Neural progenitor cell (in vitro differentiated cells): ENCODE measurements around the gene ERBB4. TPM values are rescaled to one million over a fixed set of nuclear protein-coding genes. Genes with fewer than 3 reads are reported as not detected.

Experiments
- DNase-seq: peaks from one replicate; pipeline ENCODE4 v3.0.0-alpha.2; 2016; ENCODE audit warnings: low spot score
- H2AFZ ChIP-seq: fragments of 200-600 bp; sonication (generic); replicated peaks from 2 replicates; pipeline ENCODE4 v1.6.1; 2016; ENCODE audit warnings: antibody characterized with exemption
- H3F3A ChIP-seq: fragments of 200-600 bp; sonication (generic); 2 replicates; pipeline ENCODE4 v1.6.1; 2016; ENCODE audit warnings: antibody characterized with exemption, low read depth
- H3K27ac ChIP-seq: fragments of 200-600 bp; sonication (generic); 2 replicates; pipeline ENCODE4 v1.5.1; 2016; ENCODE audit warnings: mild to moderate bottlenecking
- H3K27me3 ChIP-seq: fragments of 200-600 bp; sonication (generic); 2 replicates; pipeline ENCODE4 v1.6.1; 2016; ENCODE audit warnings: mild to moderate bottlenecking, moderate library complexity
- H3K36me3 ChIP-seq: fragments of 200-600 bp; sonication (generic); 2 replicates; pipeline ENCODE4 v1.5.1; 2016
- H3K4me1 ChIP-seq: fragments of 200-600 bp; sonication (generic); 2 replicates; pipeline ENCODE4 v1.6.1; 2016; ENCODE audit warnings: mixed run types
- H3K4me2 ChIP-seq: fragments of 200-600 bp; sonication (generic); 2 replicates; pipeline ENCODE4 v1.6.1; 2016
- H3K4me3 ChIP-seq: fragments of 200-600 bp; sonication (generic); 2 replicates; pipeline ENCODE4 v1.5.1; 2016
- H3K79me2 ChIP-seq: fragments of 200-600 bp; sonication (generic); 2 replicates; pipeline ENCODE4 v1.6.1; 2016; ENCODE audit warnings: low read depth
- H3K9ac ChIP-seq: fragments of 200-600 bp; sonication (generic); 2 replicates; pipeline ENCODE4 v1.6.1; 2016
- H3K9me3 ChIP-seq: fragments of 200-600 bp; sonication (generic); 2 replicates; pipeline ENCODE4 v1.5.1; 2016; ENCODE audit warnings: low read depth
- H4K20me1 ChIP-seq: fragments of 200-600 bp; sonication (generic); 2 replicates; pipeline ENCODE4 v1.6.1; 2016; ENCODE audit warnings: low read depth
- H3K27ac Mint-ChIP-seq: 3 replicates; pipeline ENCODE4 v1.8.0; 2021; ENCODE audit warnings: mixed read lengths
- H3K27me3 Mint-ChIP-seq: 2 replicates; pipeline ENCODE4 v1.8.0; 2022; ENCODE audit warnings: low read depth, mild to moderate bottlenecking, inconsistent platforms, moderate library complexity, mixed read lengths; ENCODE audit not compliant: insufficient read depth
- H3K36me3 Mint-ChIP-seq: 3 replicates; pipeline ENCODE4 v1.8.0; 2021; ENCODE audit warnings: mixed read lengths
- H3K4me1 Mint-ChIP-seq: 3 replicates; pipeline ENCODE4 v1.8.0; 2021; ENCODE audit warnings: mixed read lengths
- H3K4me3 Mint-ChIP-seq: 3 replicates; pipeline ENCODE4 v1.8.0; 2021; ENCODE audit warnings: mild to moderate bottlenecking, moderate library complexity, mixed read lengths
- H3K9me3 Mint-ChIP-seq: 3 replicates; pipeline ENCODE4 v1.8.0; 2020; ENCODE audit warnings: mixed read lengths
- CTCF ChIP-seq: fragments of 200-600 bp; sonication (generic); IDR thresholded peaks from 2 replicates; pipeline ENCODE4 v1.5.1; 2017; ENCODE audit warnings: antibody characterized with exemption, mild to moderate bottlenecking
- EZH2 ChIP-seq: fragments of 200-600 bp; sonication (generic); IDR thresholded peaks from 2 replicates; pipeline ENCODE4 v1.6.1; 2017; ENCODE audit warnings: antibody characterized with exemption, mild to moderate bottlenecking, moderate library complexity
- EZH2phosphoT487 ChIP-seq: fragments of 200-600 bp; sonication (generic); IDR thresholded peaks from 2 replicates; pipeline ENCODE4 v1.6.1; 2017; ENCODE audit warnings: antibody characterized with exemption
- total RNA-seq: library from RNA; depleted of rRNA; stranded (reverse); fragments of >200 nt; gene quantifications from 2 replicates; pipeline ENCODE4 v1.2.3, GENCODE V29; 2015; ENCODE audit warnings: low replicate concordance

The ERBB4 gene
- total RNA-seq, 1 donor from 2014 or later, result 1.5 TPM

GRCh38 chr2:211829725-211830124 is 708.9 kb downstream of the ERBB4 start:
- Histone ChIP-seq H3K27ac (no peak overlapping the region), H3K4me3 (no peak overlapping the region), H2AFZ (no peak overlapping the region), H3K9me3 (no peaks in the 10 kb centered on the region), H3K4me2 (no peak overlapping the region), H3K9ac (no peak overlapping the region), H3K79me2 (no peaks in the 10 kb centered on the region), H4K20me1 (no peaks in the 10 kb centered on the region), H3F3A (no peaks in the 10 kb centered on the region), H3K36me3 (no peaks in the 10 kb centered on the region), H3K27me3 (no peaks in the 10 kb centered on the region), H3K4me1 (no peaks in the 10 kb centered on the region)
- Mint-ChIP-seq H3K27me3 (no peaks in the 10 kb centered on the region), H3K36me3 (no peaks in the 10 kb centered on the region), H3K4me1 (no peaks in the 10 kb centered on the region), H3K9me3 (no peaks in the 10 kb centered on the region), H3K27ac (no peak overlapping the region), H3K4me3 (no peak overlapping the region)
- DNase-seq, result no peak
- TF ChIP-seq EZH2phosphoT487, result no peak
- TF ChIP-seq EZH2, result no peak
- TF ChIP-seq CTCF, result no peak

- Mint-ChIP-seq H3K4me1 (no peaks in the 10 kb centered on the region), H3K4me3 (no peak overlapping the region), H3K27me3 (no peaks in the 10 kb centered on the region), H3K36me3 (peaks cover 5% of the 10 kb centered on the region), H3K27ac (no peak overlapping the region), H3K9me3 (peaks cover 17% of the 10 kb centered on the region)
- peaks cover 6% of the 10 kb centered on the region for H3K9me3 ChIP-seq
- no peaks in the 10 kb centered on the region for H3K79me2 ChIP-seq
- no peaks in the 10 kb centered on the region for H3K4me1 ChIP-seq
- H3K4me2 ChIP-seq, result no peak overlapping the region
- no peaks in the 10 kb centered on the region for H3K27me3 ChIP-seq
- H2AFZ ChIP-seq, result no peak overlapping the region
- H3K4me3 ChIP-seq, result no peak overlapping the region
- H4K20me1 ChIP-seq, result no peaks in the 10 kb centered on the region
- H3K36me3 ChIP-seq, result no peaks in the 10 kb centered on the region
- DNase-seq, result no peak
- no peak overlapping the region for H3K9ac ChIP-seq
- no peaks in the 10 kb centered on the region for H3F3A ChIP-seq
- no peak for TF ChIP-seq EZH2phosphoT487
- no peak overlapping the region for H3K27ac ChIP-seq
These were observed 714.6 kb downstream of the ERBB4 start for GRCh38 chr2:211823886-211824479.

GRCh38 chr2:211822686-211823335 is 715.8 kb downstream of the ERBB4 start:
- Mint-ChIP-seq H3K4me3 (no peak overlapping the region), H3K9me3 (peaks cover 17% of the 10 kb centered on the region), H3K4me1 (peaks cover 5% of the 10 kb centered on the region), H3K36me3 (peaks cover 5% of the 10 kb centered on the region), H3K27me3 (no peaks in the 10 kb centered on the region), H3K27ac (no peak overlapping the region)
- Histone ChIP-seq H3K27me3 (no peaks in the 10 kb centered on the region), H3K4me3 (no peak overlapping the region), H3K9ac (no peak overlapping the region), H2AFZ (no peak overlapping the region), H4K20me1 (no peaks in the 10 kb centered on the region), H3K9me3 (peaks cover 6% of the 10 kb centered on the region), H3K4me1 (no peaks in the 10 kb centered on the region), H3K79me2 (no peaks in the 10 kb centered on the region), H3K4me2 (no peak overlapping the region), H3F3A (no peaks in the 10 kb centered on the region), H3K27ac (no peak overlapping the region), H3K36me3 (no peaks in the 10 kb centered on the region)
- no peak for DNase-seq
- TF ChIP-seq EZH2 (no peak), CTCF (no peak), EZH2phosphoT487 (no peak)

- H3K27me3 ChIP-seq, result no peaks in the 10 kb centered on the region
- no peaks in the 10 kb centered on the region for H3K36me3 ChIP-seq
- no peak for TF ChIP-seq EZH2
- TF ChIP-seq CTCF, result no peak
- no peak for TF ChIP-seq EZH2phosphoT487
- H3K9me3 ChIP-seq, result peaks cover 6% of the 10 kb centered on the region
- no peak overlapping the region for H3K9ac ChIP-seq
- Mint-ChIP-seq H3K27me3 (no peaks in the 10 kb centered on the region), H3K9me3 (peaks cover 15% of the 10 kb centered on the region), H3K36me3 (peaks cover 13% of the 10 kb centered on the region), H3K4me1 (peaks cover 5% of the 10 kb centered on the region), H3K4me3 (no peak overlapping the region), H3K27ac (no peak overlapping the region)
- no peak overlapping the region for H3K27ac ChIP-seq
- no peaks in the 10 kb centered on the region for H3F3A ChIP-seq
- H3K4me3 ChIP-seq, result no peak overlapping the region
- no peaks in the 10 kb centered on the region for H3K79me2 ChIP-seq
- no peak overlapping the region for H3K4me2 ChIP-seq
- H2AFZ ChIP-seq, result no peak overlapping the region
- H4K20me1 ChIP-seq, result no peaks in the 10 kb centered on the region
- H3K4me1 ChIP-seq, result no peaks in the 10 kb centered on the region
- no peak for DNase-seq
These were observed 721.8 kb downstream of the ERBB4 start for GRCh38 chr2:211816754-211817153.
